Endothelial cell (in vitro differentiated cells): ENCODE data around the gene UBE2E1. TPM values are rescaled to one million over a fixed set of nuclear protein-coding genes. Genes with fewer than 3 reads are reported as not detected.

Experiments
- DNase-seq: peaks from one replicate; pipeline ENCODE4 v3.0.0; 2021; ENCODE audit warnings: low spot score
- H3K27ac Mint-ChIP-seq: one replicate; pipeline ENCODE4 v1.8.0; 2021; ENCODE audit warnings: mixed read lengths, inconsistent platforms; ENCODE audit not compliant: unreplicated experiment
- H3K27me3 Mint-ChIP-seq: one replicate; pipeline ENCODE4 v1.8.0; 2021; ENCODE audit warnings: mild to moderate bottlenecking, moderate library complexity, mixed read lengths, inconsistent platforms; ENCODE audit not compliant: unreplicated experiment
- H3K36me3 Mint-ChIP-seq: one replicate; pipeline ENCODE4 v1.8.0; 2021; ENCODE audit warnings: mild to moderate bottlenecking, low read depth, mixed read lengths, inconsistent platforms; ENCODE audit not compliant: unreplicated experiment
- H3K4me1 Mint-ChIP-seq: one replicate; pipeline ENCODE4 v1.8.0; 2021; ENCODE audit warnings: mild to moderate bottlenecking, mixed read lengths, inconsistent platforms; ENCODE audit not compliant: unreplicated experiment
- H3K4me3 Mint-ChIP-seq: one replicate; pipeline ENCODE4 v1.8.0; 2021; ENCODE audit warnings: mild to moderate bottlenecking, mixed read lengths, inconsistent platforms; ENCODE audit not compliant: unreplicated experiment
- H3K9me3 Mint-ChIP-seq: one replicate; pipeline ENCODE4 v1.8.0; 2021; ENCODE audit warnings: mixed read lengths, inconsistent platforms; ENCODE audit not compliant: unreplicated experiment
- CTCF ChIP-seq: fragments of 200-600 bp; sonication (generic); IDR thresholded peaks from one replicate; pipeline ENCODE4 v1.5.0; 2021; ENCODE audit warnings: antibody characterized with exemption; ENCODE audit not compliant: unreplicated experiment
- total RNA-seq: library from RNA; stranded (reverse); fragmentation: NEBNext Ultra II Directional; extraction: Animal tissue kit (Norgen Biotek cat#: 25700); gene quantifications from one replicate; pipeline ENCODE4 v1.2.1, GENCODE V29; 2021; ENCODE audit not compliant: unreplicated experiment

The UBE2E1 gene
- total RNA-seq, 1 donor from 2014 or later = 129 TPM

- Mint-ChIP-seq H3K27me3 (no peaks in the 10 kb centered on the region), H3K4me3 (no peak overlapping the region)
Measured at GRCh38 chr3:23793528-23794134, 12.1 kb upstream of the UBE2E1 start.

DNA sequence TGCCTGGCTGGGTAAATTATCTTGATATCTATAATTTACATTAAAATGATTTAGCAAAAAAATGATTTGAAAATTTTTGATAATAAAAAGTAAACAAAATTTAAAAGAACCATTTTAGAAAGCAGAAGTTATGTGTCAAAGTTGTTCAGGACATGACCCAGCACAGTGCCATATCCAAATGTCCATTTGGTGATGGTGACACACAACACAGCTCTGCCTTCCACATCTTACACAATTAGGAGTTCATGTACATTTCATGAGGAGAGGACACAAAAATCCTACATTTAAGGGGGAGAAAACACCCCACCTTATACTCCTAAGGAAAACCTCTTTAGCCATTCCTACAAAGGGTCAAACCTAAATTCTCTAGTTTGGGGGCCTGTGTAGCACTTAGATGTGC is 10.7 kb upstream of the UBE2E1 start:
- Mint-ChIP-seq H3K4me3 (no peak overlapping the region), H3K27ac (no peak overlapping the region), H3K4me1 (no peaks in the 10 kb centered on the region), H3K27me3 (no peaks in the 10 kb centered on the region), H3K9me3 (no peaks in the 10 kb centered on the region), H3K36me3 (no peaks in the 10 kb centered on the region)
- no peak for DNase-seq
- no peak for TF ChIP-seq CTCF

More at GRCh38 chr3:23793528-23794134, 12.1 kb upstream of the UBE2E1 start:
- no peak for DNase-seq
- Mint-ChIP-seq H3K27ac (no peak overlapping the region), H3K4me1 (peaks cover 3% of the 10 kb centered on the region), H3K36me3 (no peaks in the 10 kb centered on the region), H3K9me3 (no peaks in the 10 kb centered on the region)
- TF ChIP-seq CTCF = no peak

DNA sequence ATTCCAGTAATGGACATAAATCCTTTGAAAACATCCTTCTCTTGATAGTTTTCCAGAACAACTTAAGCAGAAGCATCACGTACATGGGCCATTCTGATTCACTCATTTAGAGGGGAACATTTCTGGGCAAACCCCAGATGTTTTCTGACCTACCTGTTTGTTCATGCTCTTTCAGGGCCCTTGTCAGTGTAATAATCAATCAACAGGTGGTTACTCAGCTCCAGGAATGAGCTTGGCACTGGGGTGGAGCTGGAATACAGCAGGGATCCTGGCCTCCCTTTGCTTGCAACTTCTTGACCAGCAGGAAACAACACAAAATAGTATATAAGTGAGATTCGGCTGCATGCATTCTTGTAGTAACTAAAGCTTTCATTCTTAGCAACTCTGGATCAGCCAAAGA is 9.2 kb upstream of the UBE2E1 start:
- Mint-ChIP-seq H3K4me1 (no peaks in the 10 kb centered on the region), H3K27me3 (no peaks in the 10 kb centered on the region), H3K9me3 (no peaks in the 10 kb centered on the region), H3K27ac (no peak overlapping the region), H3K36me3 (no peaks in the 10 kb centered on the region), H3K4me3 (no peak overlapping the region)
- DNase-seq = no peak
- no peak for TF ChIP-seq CTCF

DNA sequence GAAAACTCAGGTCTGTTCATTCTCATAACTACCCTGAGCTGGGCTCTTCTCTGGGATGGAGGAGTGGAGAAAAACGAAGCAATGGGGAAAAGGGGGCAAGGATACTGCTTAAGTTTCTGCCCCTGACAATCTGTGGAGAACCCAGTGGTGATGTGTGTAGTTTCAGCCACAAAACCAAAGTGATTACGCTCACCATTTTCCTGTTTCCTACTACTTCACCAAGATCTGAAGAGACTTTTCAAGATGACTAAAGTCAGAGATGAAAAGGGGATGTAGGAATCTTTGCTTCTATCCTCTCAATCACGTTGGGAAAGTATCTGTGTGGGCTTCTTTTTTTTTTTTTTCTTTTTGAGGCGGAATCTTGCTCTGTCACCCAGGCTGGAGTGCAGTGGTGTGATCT is 8.3 kb upstream of the UBE2E1 start:
- no peak overlapping the region for H3K27ac Mint-ChIP-seq
- H3K4me1 Mint-ChIP-seq = no peaks in the 10 kb centered on the region
- TF ChIP-seq CTCF = no peak
- H3K27me3 Mint-ChIP-seq = no peaks in the 10 kb centered on the region
- no peak for DNase-seq
- no peak overlapping the region for H3K4me3 Mint-ChIP-seq
- H3K9me3 Mint-ChIP-seq = no peaks in the 10 kb centered on the region
- H3K36me3 Mint-ChIP-seq = no peaks in the 10 kb centered on the region

DNA sequence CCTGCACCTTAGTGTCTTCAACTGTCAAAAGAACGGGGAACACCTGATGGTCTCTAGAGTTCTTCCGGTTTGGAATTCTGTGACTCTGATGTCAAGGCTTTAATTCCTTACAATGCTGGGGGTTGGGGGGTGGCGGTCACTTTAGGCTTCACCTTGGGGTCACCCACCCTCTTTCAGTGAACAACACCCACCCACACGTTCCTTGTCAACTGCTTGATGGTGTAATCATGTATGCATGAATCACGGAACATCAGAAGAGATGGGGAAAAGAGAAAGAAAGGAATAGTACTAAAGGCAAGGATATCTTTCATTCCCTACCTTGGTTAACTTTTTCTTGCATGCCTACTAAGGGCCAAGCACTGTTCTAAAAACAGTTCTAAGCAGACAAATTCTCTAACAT is 7.3 kb upstream of the UBE2E1 start:
- no peaks in the 10 kb centered on the region for H3K4me1 Mint-ChIP-seq
- no peak overlapping the region for H3K27ac Mint-ChIP-seq
- H3K4me3 Mint-ChIP-seq = no peak overlapping the region
- H3K36me3 Mint-ChIP-seq = no peaks in the 10 kb centered on the region
- H3K9me3 Mint-ChIP-seq = no peaks in the 10 kb centered on the region
- no peaks in the 10 kb centered on the region for H3K27me3 Mint-ChIP-seq
- DNase-seq = no peak
- no peak for TF ChIP-seq CTCF
